Ovary (tissue), 3 donors: ENCODE measurements around the gene TNRC6C.

Experiments used
- POLR2A ChIP-seq: fragments of 450-650 bp; IDR thresholded peaks from one replicate; pipeline ENCODE4 v1.6.1; 2017; ENCODE audit warnings: antibody characterized with exemption, mild to moderate bottlenecking, moderate library complexity
- TF ChIP-seq, protein P1 (sequence below), 3 donors: fragments of 450-650 bp in 2 of 3; fragments of 200-600 bp in 1 of 3; IDR thresholded peaks; one replicate each; pipeline versions ENCODE4 v1.5.1 to v1.8.0; 2016 to 2022; ENCODE audit warnings: antibody characterized with exemption in 3 of 3, mild to moderate bottlenecking in 1 of 3
- donor health status: DM: no; HTN: no; CAD: no.

- TF ChIP-seq, protein P1, sequence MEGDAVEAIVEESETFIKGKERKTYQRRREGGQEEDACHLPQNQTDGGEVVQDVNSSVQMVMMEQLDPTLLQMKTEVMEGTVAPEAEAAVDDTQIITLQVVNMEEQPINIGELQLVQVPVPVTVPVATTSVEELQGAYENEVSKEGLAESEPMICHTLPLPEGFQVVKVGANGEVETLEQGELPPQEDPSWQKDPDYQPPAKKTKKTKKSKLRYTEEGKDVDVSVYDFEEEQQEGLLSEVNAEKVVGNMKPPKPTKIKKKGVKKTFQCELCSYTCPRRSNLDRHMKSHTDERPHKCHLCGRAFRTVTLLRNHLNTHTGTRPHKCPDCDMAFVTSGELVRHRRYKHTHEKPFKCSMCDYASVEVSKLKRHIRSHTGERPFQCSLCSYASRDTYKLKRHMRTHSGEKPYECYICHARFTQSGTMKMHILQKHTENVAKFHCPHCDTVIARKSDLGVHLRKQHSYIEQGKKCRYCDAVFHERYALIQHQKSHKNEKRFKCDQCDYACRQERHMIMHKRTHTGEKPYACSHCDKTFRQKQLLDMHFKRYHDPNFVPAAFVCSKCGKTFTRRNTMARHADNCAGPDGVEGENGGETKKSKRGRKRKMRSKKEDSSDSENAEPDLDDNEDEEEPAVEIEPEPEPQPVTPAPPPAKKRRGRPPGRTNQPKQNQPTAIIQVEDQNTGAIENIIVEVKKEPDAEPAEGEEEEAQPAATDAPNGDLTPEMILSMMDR (IDR thresholded peaks at IDR 0.05) = no peak
- TF ChIP-seq POLR2A = no peak
Measured at GRCh38 chr17:78105551-78105950, 147.0 kb downstream of the TNRC6C start.
